Kidney epithelial cell (primary cell): Measurements from ENCODE around the gene GHRHR. TPM values are rescaled to one million over a fixed set of nuclear protein-coding genes. Genes with fewer than 3 reads are reported as not detected.

Source experiments
- DNase-seq: peaks from one replicate; pipeline ENCODE4 v3.0.0-alpha.2; 2010; ENCODE audit warnings: low read depth
- H3K27me3 ChIP-seq: 2 replicates; pipeline ENCODE4 v1.6.0; 2011; ENCODE audit warnings: low read length; ENCODE audit not compliant: control insufficient read depth, insufficient read depth
- H3K36me3 ChIP-seq: 2 replicates; pipeline ENCODE4 v1.5.1; 2011; ENCODE audit warnings: low read length; ENCODE audit not compliant: control insufficient read depth, insufficient read depth
- H3K4me3 ChIP-seq: 2 replicates; pipeline ENCODE4 v1.5.1; 2011; ENCODE audit warnings: low read depth, mild to moderate bottlenecking, control low read depth, low read length
- total RNA-seq: library from RNA; depleted of rRNA; stranded (reverse); fragments of >200 nt; gene quantifications from 2 replicates; pipeline ENCODE4 v1.2.3, GENCODE V29; 2015
- TF ChIP-seq, protein P1 (sequence below): IDR thresholded peaks from 2 replicates; pipeline ENCODE4 v1.5.1; 2011; ENCODE audit warnings: mild to moderate bottlenecking, moderate library complexity, low read length, control low read depth, inconsistent platforms; ENCODE audit not compliant: insufficient read depth, poor library complexity, severe bottlenecking

Gene GHRHR
- total RNA-seq, 1 donor from 2014 or later = not detected

DNA sequence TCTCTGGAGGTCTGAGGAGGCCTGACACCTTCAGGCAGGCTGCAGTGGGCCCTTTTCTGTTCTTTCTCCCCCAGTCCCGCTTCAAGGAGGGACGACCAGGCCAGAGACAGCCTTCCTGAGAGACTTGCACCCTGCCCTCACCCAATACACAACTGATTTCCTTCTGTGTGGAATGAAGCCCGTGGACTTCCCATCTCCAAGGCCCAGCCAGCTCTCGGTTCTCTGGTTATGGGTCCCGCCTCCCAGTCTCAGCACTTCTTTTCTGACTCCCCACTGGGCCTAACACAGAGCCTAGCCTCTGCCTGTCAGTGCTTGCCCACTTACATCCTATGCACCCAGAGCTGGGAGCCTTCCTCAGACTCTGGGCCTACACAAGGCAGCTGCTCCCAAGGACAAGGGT, 64.3 kb downstream of the GHRHR start:
- Histone ChIP-seq H3K27me3 (no peaks in the 10 kb centered on the region), H3K4me3 (no peak overlapping the region), H3K36me3 (no peaks in the 10 kb centered on the region)
- DNase-seq = no peak
- TF ChIP-seq, protein P1, sequence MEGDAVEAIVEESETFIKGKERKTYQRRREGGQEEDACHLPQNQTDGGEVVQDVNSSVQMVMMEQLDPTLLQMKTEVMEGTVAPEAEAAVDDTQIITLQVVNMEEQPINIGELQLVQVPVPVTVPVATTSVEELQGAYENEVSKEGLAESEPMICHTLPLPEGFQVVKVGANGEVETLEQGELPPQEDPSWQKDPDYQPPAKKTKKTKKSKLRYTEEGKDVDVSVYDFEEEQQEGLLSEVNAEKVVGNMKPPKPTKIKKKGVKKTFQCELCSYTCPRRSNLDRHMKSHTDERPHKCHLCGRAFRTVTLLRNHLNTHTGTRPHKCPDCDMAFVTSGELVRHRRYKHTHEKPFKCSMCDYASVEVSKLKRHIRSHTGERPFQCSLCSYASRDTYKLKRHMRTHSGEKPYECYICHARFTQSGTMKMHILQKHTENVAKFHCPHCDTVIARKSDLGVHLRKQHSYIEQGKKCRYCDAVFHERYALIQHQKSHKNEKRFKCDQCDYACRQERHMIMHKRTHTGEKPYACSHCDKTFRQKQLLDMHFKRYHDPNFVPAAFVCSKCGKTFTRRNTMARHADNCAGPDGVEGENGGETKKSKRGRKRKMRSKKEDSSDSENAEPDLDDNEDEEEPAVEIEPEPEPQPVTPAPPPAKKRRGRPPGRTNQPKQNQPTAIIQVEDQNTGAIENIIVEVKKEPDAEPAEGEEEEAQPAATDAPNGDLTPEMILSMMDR = no peak

DNA sequence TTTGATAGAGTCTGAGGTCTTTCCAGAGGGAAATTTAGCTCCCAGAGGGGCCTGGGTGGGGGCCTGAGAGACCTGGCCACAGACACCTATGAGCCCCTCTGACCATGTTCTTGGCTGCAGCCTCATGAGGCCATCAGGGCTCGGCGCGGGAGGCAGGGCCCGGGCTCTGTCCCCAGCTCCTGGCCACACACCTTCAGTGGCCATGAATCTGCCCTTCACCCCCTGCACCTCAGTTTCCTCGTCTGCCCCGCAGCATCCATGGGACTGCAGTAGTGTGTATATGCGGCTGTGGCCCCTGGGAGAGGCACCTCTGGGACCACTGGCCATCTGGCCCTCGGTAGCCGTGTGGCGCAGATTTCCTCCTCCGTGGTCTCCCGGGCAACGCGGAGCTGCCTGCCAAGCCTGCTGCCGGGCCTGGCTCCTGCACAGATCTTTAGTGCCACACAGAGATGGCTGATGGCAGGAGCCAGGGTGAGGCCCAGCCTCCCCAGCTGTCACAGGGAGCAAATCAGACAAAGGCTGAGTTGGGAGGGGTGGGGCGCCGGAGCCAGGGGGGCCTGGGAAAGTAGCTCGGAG, 64.8 kb downstream of the GHRHR start:
- DNase-seq = no peak
- Histone ChIP-seq H3K36me3 (no peaks in the 10 kb centered on the region), H3K27me3 (no peaks in the 10 kb centered on the region), H3K4me3 (no peak overlapping the region)
- TF ChIP-seq, protein P1 = no peak

Other genes starting within 250 kb of the GHRHR start
- not detected in 2 replicates for gene INMT, start 211.8 kb upstream of the GHRHR start, total RNA-seq
- 5.3 and 6.4 TPM in 2 replicates for gene MINDY4, start 192.5 kb upstream of the GHRHR start, total RNA-seq
- gene AQP1, start 52.1 kb upstream of the GHRHR start, total RNA-seq = 1.6 and 2.5 TPM in 2 replicates
- 0.07 TPM in 1 of 2 replicates, not detected in the other for gene ADCYAP1R1, start 88.4 kb downstream of the GHRHR start, total RNA-seq